Stomach (tissue), 4 donors: Measurements from ENCODE around the gene PPP3R1.

Experiments
- POLR2AphosphoS5 ChIP-seq, 3 donors: sonication (generic); formaldehyde crosslinking; IDR thresholded peaks; one replicate each; pipeline ENCODE4 v1.6.1; 2016; ENCODE audit warnings: antibody characterized with exemption in 3 of 3
- TF ChIP-seq, protein P1 (sequence below), 7 experiments: fragments of 450-650 bp in 4 of 7; fragments of 200-600 bp in 3 of 7; sonication (generic) in 3 of 7; IDR thresholded peaks; one replicate each; pipeline ENCODE4 v1.5.1; 2016 to 2019; ENCODE audit warnings: antibody characterized with exemption in 7 of 7, control low read depth in 2 of 7, mild to moderate bottlenecking in 1 of 7

DNA sequence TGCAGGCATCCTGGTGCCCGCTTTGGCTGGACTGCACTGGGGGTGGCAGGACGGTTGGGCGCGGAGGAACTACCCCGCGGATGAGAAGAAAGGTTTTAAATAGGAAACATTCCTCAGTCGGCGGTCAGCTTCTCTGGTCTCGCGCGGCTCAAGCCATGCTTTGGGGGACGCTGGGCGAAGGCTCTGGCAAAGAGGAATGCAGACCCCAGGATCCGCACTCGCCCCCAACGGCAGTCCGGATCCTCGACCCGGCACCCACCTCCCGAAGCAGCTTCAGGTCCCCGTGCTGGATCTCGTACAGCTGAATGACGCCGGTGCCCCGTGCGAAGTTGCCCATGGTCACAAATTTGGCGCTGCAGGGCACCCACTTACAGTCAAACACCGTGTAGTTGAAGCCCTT lies 95.3 kb downstream of the PPP3R1 start:
- TF ChIP-seq, protein P1, sequence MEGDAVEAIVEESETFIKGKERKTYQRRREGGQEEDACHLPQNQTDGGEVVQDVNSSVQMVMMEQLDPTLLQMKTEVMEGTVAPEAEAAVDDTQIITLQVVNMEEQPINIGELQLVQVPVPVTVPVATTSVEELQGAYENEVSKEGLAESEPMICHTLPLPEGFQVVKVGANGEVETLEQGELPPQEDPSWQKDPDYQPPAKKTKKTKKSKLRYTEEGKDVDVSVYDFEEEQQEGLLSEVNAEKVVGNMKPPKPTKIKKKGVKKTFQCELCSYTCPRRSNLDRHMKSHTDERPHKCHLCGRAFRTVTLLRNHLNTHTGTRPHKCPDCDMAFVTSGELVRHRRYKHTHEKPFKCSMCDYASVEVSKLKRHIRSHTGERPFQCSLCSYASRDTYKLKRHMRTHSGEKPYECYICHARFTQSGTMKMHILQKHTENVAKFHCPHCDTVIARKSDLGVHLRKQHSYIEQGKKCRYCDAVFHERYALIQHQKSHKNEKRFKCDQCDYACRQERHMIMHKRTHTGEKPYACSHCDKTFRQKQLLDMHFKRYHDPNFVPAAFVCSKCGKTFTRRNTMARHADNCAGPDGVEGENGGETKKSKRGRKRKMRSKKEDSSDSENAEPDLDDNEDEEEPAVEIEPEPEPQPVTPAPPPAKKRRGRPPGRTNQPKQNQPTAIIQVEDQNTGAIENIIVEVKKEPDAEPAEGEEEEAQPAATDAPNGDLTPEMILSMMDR (IDR thresholded peaks at IDR 0.05) = no peak
- TF ChIP-seq POLR2AphosphoS5 (IDR thresholded peaks at IDR 0.05) = no peak
